ENCODE results near the gene ASMTL.

The ASMTL gene

GRCh38 chrX:1359477-1359873 is 93.2 kb downstream of the ASMTL start:
- Histone ChIP-seq H3K4me2 (ENCODE audit: low read depth, low read length, poor library complexity, severe bottlenecking) (no peak overlapping the region), H3K79me2 (ENCODE audit: insufficient read depth, low read length) (no peaks in the 10 kb centered on the region), H3K9me2 (replicated peaks; ENCODE audit: insufficient read depth, low read length) (no peaks in the 10 kb centered on the region), H3K27me3 (ENCODE audit: low read length) (no peaks in the 10 kb centered on the region), H3K9ac (ENCODE audit: low read length) (no peak overlapping the region), H2AFZ (ENCODE audit: low read depth, low read length, severe bottlenecking) (no peak overlapping the region), H3K9me3 (ENCODE audit: insufficient read depth, low read length) (no peaks in the 10 kb centered on the region), H3K4me3 (ENCODE audit: insufficient read depth, low read length, poor library complexity, severe bottlenecking) (no peak overlapping the region), H3K36me3 (ENCODE audit: low read length) (no peaks in the 10 kb centered on the region), H3F3A (ENCODE audit: insufficient read depth) (no peaks in the 10 kb centered on the region), H4K20me1 (ENCODE audit: low read depth, low read length) (no peaks in the 10 kb centered on the region), H3K27ac (ENCODE audit: low read depth, low read length) (no peak overlapping the region)
- no peak for TF ChIP-seq EZH2phosphoT487 (conservative IDR thresholded peaks at IDR 0.05; ENCODE audit: low read length)
- TF ChIP-seq CTCF (IDR thresholded peaks at IDR 0.05; ENCODE audit: insufficient read depth, low read length, poor library complexity, severe bottlenecking): no peak

- H4K20me1 ChIP-seq (ENCODE audit: low read depth, low read length): no peaks in the 10 kb centered on the region
- no peaks in the 10 kb centered on the region for H3K9me2 ChIP-seq (replicated peaks; ENCODE audit: insufficient read depth, low read length)
- H3K9ac ChIP-seq (ENCODE audit: low read length): no peak overlapping the region
- TF ChIP-seq EZH2phosphoT487 (conservative IDR thresholded peaks at IDR 0.05; ENCODE audit: low read length): no peak
- TF ChIP-seq CTCF (IDR thresholded peaks at IDR 0.05; ENCODE audit: insufficient read depth, low read length, poor library complexity, severe bottlenecking): no peak
- no peak overlapping the region for H3K27ac ChIP-seq (ENCODE audit: low read depth, low read length)
- no peak overlapping the region for H3K4me2 ChIP-seq (ENCODE audit: low read depth, low read length, poor library complexity, severe bottlenecking)
- H3F3A ChIP-seq (ENCODE audit: insufficient read depth): no peaks in the 10 kb centered on the region
- no peaks in the 10 kb centered on the region for H3K9me3 ChIP-seq (ENCODE audit: insufficient read depth, low read length)
- H3K36me3 ChIP-seq (ENCODE audit: low read length): no peaks in the 10 kb centered on the region
- no peak overlapping the region for H3K4me3 ChIP-seq (ENCODE audit: insufficient read depth, low read length, poor library complexity, severe bottlenecking)
- H3K79me2 ChIP-seq (ENCODE audit: insufficient read depth, low read length): no peaks in the 10 kb centered on the region
- no peak overlapping the region for H2AFZ ChIP-seq (ENCODE audit: low read depth, low read length, severe bottlenecking)
- H3K27me3 ChIP-seq (ENCODE audit: low read length): no peaks in the 10 kb centered on the region
Measured at GRCh38 chrX:1358793-1359476, 93.8 kb downstream of the ASMTL start.

GRCh38 chrX:1357993-1358392 is 94.7 kb downstream of the ASMTL start:
- Histone ChIP-seq H3K27me3 (ENCODE audit: low read length) (no peaks in the 10 kb centered on the region), H3F3A (ENCODE audit: insufficient read depth) (no peaks in the 10 kb centered on the region), H3K9ac (ENCODE audit: low read length) (no peak overlapping the region), H3K9me2 (replicated peaks; ENCODE audit: insufficient read depth, low read length) (no peaks in the 10 kb centered on the region), H3K4me2 (ENCODE audit: low read depth, low read length, poor library complexity, severe bottlenecking) (no peak overlapping the region), H3K9me3 (ENCODE audit: insufficient read depth, low read length) (no peaks in the 10 kb centered on the region), H3K79me2 (ENCODE audit: insufficient read depth, low read length) (no peaks in the 10 kb centered on the region), H2AFZ (ENCODE audit: low read depth, low read length, severe bottlenecking) (no peak overlapping the region), H3K36me3 (ENCODE audit: low read length) (no peaks in the 10 kb centered on the region), H3K4me3 (ENCODE audit: insufficient read depth, low read length, poor library complexity, severe bottlenecking) (no peak overlapping the region), H3K27ac (ENCODE audit: low read depth, low read length) (no peak overlapping the region), H4K20me1 (ENCODE audit: low read depth, low read length) (no peaks in the 10 kb centered on the region)
- no peak for TF ChIP-seq CTCF (IDR thresholded peaks at IDR 0.05; ENCODE audit: insufficient read depth, low read length, poor library complexity, severe bottlenecking)
- TF ChIP-seq EZH2phosphoT487 (conservative IDR thresholded peaks at IDR 0.05; ENCODE audit: low read length): no peak

Measured in SU-DHL-6 (cell line).